Omental fat pad (tissue), 4 donors: ENCODE data around the gene PPP1R3D. TPM values are rescaled to one million over a fixed set of nuclear protein-coding genes. Genes with fewer than 3 reads are reported as not detected.
"Not testable (repeated sequence)": the region's sequence is repeated elsewhere in the genome, so short reads cannot be mapped to it uniquely, and the experiment has no call there.

Experiments used
- ATAC-seq: fragments of 150-250 bp; one replicate; pipeline ENCODE4 v1.9.1; 2016; ENCODE audit warnings: mild to moderate bottlenecking, moderate library complexity; ENCODE audit not compliant: low FRiP score
- DNase-seq: peaks from one replicate; pipeline ENCODE4 v3.0.0-alpha.2; 2019; ENCODE audit warnings: low spot score
- total RNA-seq, 4 donors: library from RNA; depleted of rRNA; stranded (reverse); fragments of >200 nt; gene quantifications; one replicate each; pipeline ENCODE4 v1.1.0, GENCODE V29; 2016
- TF ChIP-seq, protein P1 (sequence below), 3 donors: fragments of 450-650 bp; IDR thresholded peaks; one replicate each; pipeline ENCODE4 v1.5.1; 2016 to 2017; ENCODE audit warnings: antibody characterized with exemption in 3 of 3, mild to moderate bottlenecking in 3 of 3, moderate library complexity in 2 of 3

PPP1R3D gene
- total RNA-seq, 4 donors from 2014 or later, result 3.5 to 16.7 (median 6.0) TPM

DNA sequence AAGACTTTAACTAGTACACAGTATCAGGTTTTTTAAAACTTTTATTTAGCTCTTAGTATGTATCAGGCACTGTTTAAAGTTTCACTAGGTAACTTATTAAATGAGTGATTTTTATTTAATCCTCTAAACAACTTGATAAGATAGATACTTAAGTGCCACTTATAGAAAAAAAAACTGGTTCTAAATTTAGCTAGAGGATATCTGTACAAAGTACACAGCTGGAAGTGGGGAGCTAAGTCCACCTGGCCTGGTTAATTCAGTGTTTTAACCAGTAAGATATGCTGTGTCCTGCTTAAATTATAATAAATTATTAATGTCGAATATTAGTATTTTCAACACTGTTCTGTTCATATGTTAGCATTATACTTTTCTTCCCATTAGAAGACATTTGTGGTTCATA is 44.2 kb downstream of the PPP1R3D start:
- ATAC-seq (no peak), DNase-seq (no peak)
- TF ChIP-seq, protein P1, sequence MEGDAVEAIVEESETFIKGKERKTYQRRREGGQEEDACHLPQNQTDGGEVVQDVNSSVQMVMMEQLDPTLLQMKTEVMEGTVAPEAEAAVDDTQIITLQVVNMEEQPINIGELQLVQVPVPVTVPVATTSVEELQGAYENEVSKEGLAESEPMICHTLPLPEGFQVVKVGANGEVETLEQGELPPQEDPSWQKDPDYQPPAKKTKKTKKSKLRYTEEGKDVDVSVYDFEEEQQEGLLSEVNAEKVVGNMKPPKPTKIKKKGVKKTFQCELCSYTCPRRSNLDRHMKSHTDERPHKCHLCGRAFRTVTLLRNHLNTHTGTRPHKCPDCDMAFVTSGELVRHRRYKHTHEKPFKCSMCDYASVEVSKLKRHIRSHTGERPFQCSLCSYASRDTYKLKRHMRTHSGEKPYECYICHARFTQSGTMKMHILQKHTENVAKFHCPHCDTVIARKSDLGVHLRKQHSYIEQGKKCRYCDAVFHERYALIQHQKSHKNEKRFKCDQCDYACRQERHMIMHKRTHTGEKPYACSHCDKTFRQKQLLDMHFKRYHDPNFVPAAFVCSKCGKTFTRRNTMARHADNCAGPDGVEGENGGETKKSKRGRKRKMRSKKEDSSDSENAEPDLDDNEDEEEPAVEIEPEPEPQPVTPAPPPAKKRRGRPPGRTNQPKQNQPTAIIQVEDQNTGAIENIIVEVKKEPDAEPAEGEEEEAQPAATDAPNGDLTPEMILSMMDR (IDR thresholded peaks at IDR 0.05), result no peak

DNA sequence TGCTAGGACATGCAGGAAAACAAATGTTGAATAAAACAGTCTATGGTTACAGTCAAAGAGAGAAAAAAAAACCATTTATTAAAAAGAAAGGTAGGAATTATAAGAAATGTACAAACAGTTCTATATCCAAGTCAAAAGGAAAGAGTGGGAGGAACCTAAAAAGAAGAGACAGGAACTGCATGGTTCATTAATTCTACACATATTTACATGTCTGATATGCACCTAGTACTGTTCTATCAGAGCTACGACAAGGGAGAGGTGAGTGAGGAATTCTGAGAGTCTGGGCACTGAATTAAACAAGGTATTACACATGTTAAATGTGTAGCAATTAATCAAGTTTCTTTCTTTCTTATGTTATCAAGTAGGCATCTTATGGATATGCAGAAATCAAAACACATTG is 48.5 kb downstream of the PPP1R3D start:
- DNase-seq (no peak), ATAC-seq (no peak)
- TF ChIP-seq, protein P1 (IDR thresholded peaks at IDR 0.05), result no peak

DNA sequence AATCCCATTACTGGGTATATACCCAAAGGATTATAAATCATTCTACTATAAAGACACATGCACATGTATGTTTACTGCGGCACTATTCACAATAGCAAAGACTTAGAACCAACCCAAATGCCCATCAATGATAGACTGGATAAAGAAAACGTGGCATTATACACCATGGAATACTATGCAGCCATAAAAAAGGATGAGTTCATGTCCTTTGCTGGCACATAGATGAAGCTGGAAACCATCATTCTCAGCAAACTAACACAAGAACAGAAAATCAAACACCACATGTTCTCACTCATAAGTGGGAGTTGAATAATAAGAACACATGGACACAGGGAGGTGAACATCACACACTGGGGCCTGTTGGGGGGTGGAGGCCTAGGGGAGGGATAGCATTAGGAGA is 50.1 kb downstream of the PPP1R3D start:
- not testable (repeated sequence) for ATAC-seq, DNase-seq

DNA sequence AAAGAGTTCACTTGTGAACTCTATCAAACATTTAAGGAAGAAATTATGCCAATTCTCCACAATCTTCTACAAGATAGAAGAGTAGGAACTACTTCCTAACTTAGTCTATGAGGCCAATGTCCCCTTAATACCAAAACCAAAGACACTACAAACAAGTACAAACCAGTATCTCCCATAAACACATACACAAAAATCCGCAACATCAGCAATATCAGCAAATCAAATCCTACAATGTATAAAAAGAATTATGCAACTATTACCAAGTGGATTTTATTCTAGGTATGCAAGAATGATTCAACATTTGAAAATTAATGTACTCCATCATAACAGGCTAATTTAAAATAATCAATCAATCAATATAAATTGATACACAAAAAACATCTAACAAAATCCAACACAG is 52.1 kb downstream of the PPP1R3D start:
- TF ChIP-seq, protein P1 (IDR thresholded peaks at IDR 0.05), result no peak
- DNase-seq, result no peak
- ATAC-seq, result no peak

Other genes starting within 250 kb of the PPP1R3D start
- gene SYCP2, start 6.7 kb downstream of the PPP1R3D start, total RNA-seq, result 1 to 10 TPM; 1.8 to 8.8 (median 2.9) TPM
- 10 to 100 TPM in 1 of 4 donors, 1 to 10 TPM in 3; 3.7 to 16.6 (median 5.7) TPM for gene FAM217B, start 84 bp upstream of the PPP1R3D start, total RNA-seq
- gene CDH26, start 18.1 kb upstream of the PPP1R3D start, total RNA-seq, result 1 to 10 TPM in 3 of 4 donors, under 1 TPM in 1; 0.60 to 4.1 (median 1.6) TPM